ENCODE results near the gene TEX13D. TPM values are rescaled to one million over a fixed set of nuclear protein-coding genes. Genes with fewer than 3 reads are reported as not detected.

Gene TEX13D
- total RNA-seq (2022; extraction: Qiagen RNA extraction), result not detected in 5 replicates

DNA sequence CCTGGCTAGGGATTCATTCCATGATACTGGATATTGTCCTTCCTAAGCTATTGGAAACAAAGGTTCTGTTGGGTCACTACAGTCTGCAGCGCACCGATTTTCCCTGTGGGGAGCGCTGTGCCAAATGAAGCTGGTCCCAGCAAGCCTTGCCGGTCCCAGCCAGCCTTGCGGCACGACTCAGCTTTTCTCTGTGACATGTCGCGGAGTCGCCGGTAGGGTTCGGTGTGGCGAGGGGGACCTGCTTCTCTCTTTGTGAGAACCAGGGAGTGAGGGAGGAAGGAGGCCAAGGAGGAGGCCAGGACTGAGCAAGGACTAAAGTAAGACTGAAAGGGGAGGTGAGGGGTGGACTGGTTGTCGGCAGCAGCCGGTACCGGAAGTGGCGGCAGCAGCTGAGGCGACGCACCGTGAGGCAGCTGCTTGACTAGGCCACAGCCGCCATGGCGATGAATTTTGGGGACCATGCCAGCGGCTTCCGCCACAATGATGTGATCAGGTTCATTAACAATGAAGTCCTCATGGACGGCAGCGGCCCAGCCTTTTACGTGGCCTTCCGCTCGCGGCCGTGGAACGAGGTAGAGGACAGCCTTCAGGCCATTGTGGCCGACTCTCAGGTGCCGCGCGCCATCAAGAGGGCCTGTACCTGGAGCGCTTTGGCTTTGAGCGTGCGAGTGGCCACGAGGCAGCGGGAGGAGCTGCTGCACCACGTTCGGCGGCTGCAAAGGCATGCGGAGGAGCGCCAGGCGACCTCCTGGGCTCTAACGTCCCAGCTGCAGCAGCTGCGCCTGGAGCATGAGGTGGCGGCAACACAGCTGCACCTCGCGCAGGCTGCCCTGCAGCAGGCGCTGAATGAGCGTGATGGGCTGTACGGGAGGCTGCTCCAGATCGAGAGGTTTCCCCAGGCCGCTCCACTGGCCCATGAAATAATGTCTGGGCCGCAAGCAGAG is at the start of gene TEX13D:
Gene TEX13D, plus strand, starts transcription at position 180 of the 944 bp plus-strand sequence. Its CDS starts 258 bp downstream, at position 438.

GRCh38 chrX:124346117-124346876 is 13.8 kb downstream of the TEX13D start, which contains the start of gene SH2D1A:
SH2D1A (plus strand) TSS chrX:124346563; CDS start chrX:124346643, 80 bp downstream.

Other genes starting within 250 kb of the TEX13D start
- not detected in 5 replicates for gene SH2D1A, start 13.9 kb downstream of the TEX13D start, total RNA-seq (2022; extraction: Qiagen RNA extraction)